ENCODE results near the gene AQP5.

Gene AQP5

GRCh38 chr12:49930515-49931288 is 31.0 kb upstream of the AQP5 start:
- DNase-seq = no peak
- intact Hi-C loops (cut with DNase I) = no loop called here

- intact Hi-C loops (cut with DNase I) = no loop called here
- DNase-seq = peak in 2 of 10 donors; percentile 30 to 31
Observed at GRCh38 chr12:49932023-49932422, 29.6 kb upstream of the AQP5 start.

- peak in 1 of 10 donors; percentile 33 for DNase-seq
Observed at GRCh38 chr12:49932533-49933130, 29.0 kb upstream of the AQP5 start.

GRCh38 chr12:49933796-49934195 is 27.9 kb upstream of the AQP5 start:
- DNase-seq = peak in 2 of 10 donors; percentile 5 to 33
- intact Hi-C loops (cut with DNase I) = no loop called here

More at GRCh38 chr12:49932533-49933130, 29.0 kb upstream of the AQP5 start:
- intact Hi-C loops (cut with DNase I) = no loop called here

- no peak for DNase-seq
- intact Hi-C loops (cut with DNase I) = no loop called here
Observed at GRCh38 chr12:49934505-49934904, 27.2 kb upstream of the AQP5 start.

- DNase-seq = no peak
- intact Hi-C loops (cut with DNase I) = no loop called here
Observed at GRCh38 chr12:49936925-49937324, 24.7 kb upstream of the AQP5 start.

- intact Hi-C loops (cut with DNase I) = no loop called here
- peak in 2 of 10 donors; percentile 23 to 39 for DNase-seq
Observed at GRCh38 chr12:49937639-49938300, 23.9 kb upstream of the AQP5 start.

- intact Hi-C loops (cut with DNase I) = no loop called here
- peak in 1 of 10 donors; percentile 38 for DNase-seq
Observed at GRCh38 chr12:49939307-49939706, 22.4 kb upstream of the AQP5 start.

- DNase-seq = peak in 2 of 10 donors; percentile 26 to 57
- intact Hi-C loops (cut with DNase I) = no loop called here
Observed at GRCh38 chr12:49939707-49940106, 22.0 kb upstream of the AQP5 start.

- intact Hi-C loops (cut with DNase I) = no loop called here
Observed at GRCh38 chr12:49941556-49942511, 19.8 kb upstream of the AQP5 start.

GRCh38 chr12:49942512-49942893 is 19.2 kb upstream of the AQP5 start:
- intact Hi-C loops (cut with DNase I) = no loop called here
- no peak for DNase-seq

More at GRCh38 chr12:49941556-49942511, 19.8 kb upstream of the AQP5 start:
- peak in 2 of 10 donors; percentile 50 to 71 for DNase-seq

- peak in 2 of 10 donors; percentile 61 to 67 for DNase-seq
Observed at GRCh38 chr12:49942921-49943624, 18.6 kb upstream of the AQP5 start.

GRCh38 chr12:49943625-49943960 is 18.1 kb upstream of the AQP5 start:
- no peak for DNase-seq
- intact Hi-C loops (cut with DNase I) = no loop called here

More at GRCh38 chr12:49942921-49943624, 18.6 kb upstream of the AQP5 start:
- intact Hi-C loops (cut with DNase I) = no loop called here

GRCh38 chr12:49944046-49944445 is 17.6 kb upstream of the AQP5 start:
- DNase-seq = peak in 2 of 10 donors; percentile 48 to 63
- intact Hi-C loops (cut with DNase I) = no loop called here

- DNase-seq = peak in 2 of 10 donors; percentile 36 to 61
- intact Hi-C loops (cut with DNase I) = loop anchor here (5.0 kb wide), 1 partner anchor 42 kb away; the partner anchor contains the start of gene FAIM2
Observed at GRCh38 chr12:49944718-49945117, 17.0 kb upstream of the AQP5 start.

- DNase-seq = peak; percentile 58 to 96 (median 84)
- intact Hi-C loops (cut with DNase I) = loop anchor here (5.0 kb wide), 1 partner anchor 43 kb away; the partner anchor contains the start of gene FAIM2
Observed at GRCh38 chr12:49945394-49946080, 16.1 kb upstream of the AQP5 start.

GRCh38 chr12:49946086-49946485 is 15.6 kb upstream of the AQP5 start:
- intact Hi-C loops (cut with DNase I) = loop anchor here (5.0 kb wide), 1 partner anchor 44 kb away; the partner anchor contains the start of gene FAIM2
- peak in 2 of 10 donors; percentile 17 to 49 for DNase-seq

- DNase-seq = no peak
- intact Hi-C loops (cut with DNase I) = loop anchor here (5.0 kb wide), 1 partner anchor 44 kb away; the partner anchor contains the start of gene FAIM2
Observed at GRCh38 chr12:49946497-49946896, 15.2 kb upstream of the AQP5 start.
